Ishikawa (cell line): ENCODE data around the gene PCDHGA6.
A peak's percentile ranks its signal among the peaks of the same experiment; 100 is the strongest.

Experiments used
- CEBPB ChIP-seq: IDR thresholded peaks from 2 replicates; pipeline ENCODE4 v1.6.1; 2012
- CREB1 ChIP-seq: IDR thresholded peaks from 2 replicates; pipeline ENCODE4 v1.6.1; 2012; ENCODE audit warnings: low read depth
- EGR1 ChIP-seq: IDR thresholded peaks from 2 replicates; pipeline ENCODE4 v1.6.1; 2012
- EP300 ChIP-seq: IDR thresholded peaks from 2 replicates; pipeline ENCODE4 v1.6.1; 2012; ENCODE audit warnings: borderline replicate concordance
- FOXM1 ChIP-seq: IDR thresholded peaks from 2 replicates; pipeline ENCODE4 v1.6.1; 2012; ENCODE audit warnings: low read depth, borderline replicate concordance
- MAX ChIP-seq: IDR thresholded peaks from 2 replicates; pipeline ENCODE4 v1.6.1; 2012
- NFIC ChIP-seq: IDR thresholded peaks from 2 replicates; pipeline ENCODE4 v1.6.1; 2012
- RAD21 ChIP-seq: IDR thresholded peaks from 2 replicates; pipeline ENCODE4 v1.6.1; 2012; ENCODE audit warnings: low read depth
- REST ChIP-seq: IDR thresholded peaks from 2 replicates; pipeline ENCODE4 v1.6.1; 2012; ENCODE audit warnings: low read depth, mild to moderate bottlenecking
- TAF1 ChIP-seq: IDR thresholded peaks from 2 replicates; pipeline ENCODE4 v1.6.1; 2012; ENCODE audit warnings: low read depth, mild to moderate bottlenecking
- TCF12 ChIP-seq: IDR thresholded peaks from 2 replicates; pipeline ENCODE4 v1.6.1; 2012; ENCODE audit warnings: low read depth
- TEAD4 ChIP-seq: IDR thresholded peaks from 2 replicates; pipeline ENCODE4 v1.6.1; 2012
- USF1 ChIP-seq: IDR thresholded peaks from 2 replicates; pipeline ENCODE4 v1.6.1; 2012
- YY1 ChIP-seq: IDR thresholded peaks from 2 replicates; pipeline ENCODE4 v1.6.1; 2012; ENCODE audit warnings: low read depth
- ZBTB7A ChIP-seq: IDR thresholded peaks from 2 replicates; pipeline ENCODE4 v1.6.1; 2012; ENCODE audit warnings: low read depth

The PCDHGA6 gene

GRCh38 chr5:141384471-141385267, 11.0 kb downstream of the PCDHGA6 start:
- no peak for TF ChIP-seq FOXM1
- no peak for TF ChIP-seq MAX
- TF ChIP-seq ZBTB7A: no peak
- no peak for TF ChIP-seq YY1
- TF ChIP-seq TCF12: no peak
- no peak for TF ChIP-seq TAF1
- no peak for TF ChIP-seq TEAD4
- no peak for TF ChIP-seq USF1
- TF ChIP-seq EGR1: no peak

GRCh38 chr5:141387557-141388311, 14.0 kb downstream of the PCDHGA6 start, which contains the start of gene PCDHGB4:
PCDHGB4 (plus strand) TSS chr5:141387698; CDS start chr5:141387885, 187 bp downstream.
- TF ChIP-seq RAD21: peak; percentile 52

- TF ChIP-seq CEBPB (peak; percentile 76), RAD21 (no peak)
Measured at GRCh38 chr5:141388661-141389060, 15.0 kb downstream of the PCDHGA6 start.

GRCh38 chr5:141389153-141390042, 15.7 kb downstream of the PCDHGA6 start:
- TF ChIP-seq EP300: no peak
- TF ChIP-seq CEBPB: no peak
- TF ChIP-seq YY1: no peak
- TF ChIP-seq EGR1: no peak

- TF ChIP-seq EGR1: no peak
- TF ChIP-seq NFIC: no peak
- no peak for TF ChIP-seq FOXM1
- peak; percentile 21; the same call in 1 of the 2 replicates for TF ChIP-seq RAD21
- TF ChIP-seq CEBPB: no peak
- TF ChIP-seq REST: no peak
- no peak for TF ChIP-seq TAF1
- TF ChIP-seq MAX: 0 out of 2 replicates have a peak, but pooled peaks have one; percentile 24
- TF ChIP-seq ZBTB7A: no peak
Measured at GRCh38 chr5:141392429-141393198, 18.9 kb downstream of the PCDHGA6 start, which contains the start of gene PCDHGA8. PCDHGA8 (plus strand) TSS chr5:141392633; CDS start chr5:141392814, 181 bp downstream.

GRCh38 chr5:141393267-141393666, 19.6 kb downstream of the PCDHGA6 start:
- TF ChIP-seq TCF12: no peak
- TF ChIP-seq EP300: no peak
- TF ChIP-seq REST: no peak
- TF ChIP-seq NFIC: no peak
- no peak for TF ChIP-seq CREB1
- TF ChIP-seq YY1: no peak
- no peak for TF ChIP-seq MAX
- TF ChIP-seq USF1: no peak
- TF ChIP-seq ZBTB7A: no peak
- TF ChIP-seq EGR1: no peak
- no peak for TF ChIP-seq TAF1
- TF ChIP-seq TEAD4: no peak
- no peak for TF ChIP-seq FOXM1
